Ureter (tissue), 1 donor: ENCODE data around the gene RRBP1. TPM values are rescaled to one million over a fixed set of nuclear protein-coding genes. Genes with fewer than 3 reads are reported as not detected.

Experiments used
- DNase-seq: peaks from one replicate; pipeline ENCODE4 v3.0.0-alpha.2; 2020; ENCODE audit warnings: low spot score
- total RNA-seq: library from RNA; stranded (reverse); gene quantifications from one replicate; pipeline ENCODE4 v1.2.4, GENCODE V29; 2023
- donor health status: DM: yes; HTN: yes; CAD: no.

Gene RRBP1
- total RNA-seq, 1 donor from 2014 or later = 144 TPM

- no peak for DNase-seq
Observed at GRCh38 chr20:17647391-17648314, 34.4 kb downstream of the RRBP1 start.

- no peak for DNase-seq
Observed at GRCh38 chr20:17646961-17647301, 35.1 kb downstream of the RRBP1 start.

GRCh38 chr20:17646209-17646960 is 35.7 kb downstream of the RRBP1 start:
- no peak for DNase-seq

DNA sequence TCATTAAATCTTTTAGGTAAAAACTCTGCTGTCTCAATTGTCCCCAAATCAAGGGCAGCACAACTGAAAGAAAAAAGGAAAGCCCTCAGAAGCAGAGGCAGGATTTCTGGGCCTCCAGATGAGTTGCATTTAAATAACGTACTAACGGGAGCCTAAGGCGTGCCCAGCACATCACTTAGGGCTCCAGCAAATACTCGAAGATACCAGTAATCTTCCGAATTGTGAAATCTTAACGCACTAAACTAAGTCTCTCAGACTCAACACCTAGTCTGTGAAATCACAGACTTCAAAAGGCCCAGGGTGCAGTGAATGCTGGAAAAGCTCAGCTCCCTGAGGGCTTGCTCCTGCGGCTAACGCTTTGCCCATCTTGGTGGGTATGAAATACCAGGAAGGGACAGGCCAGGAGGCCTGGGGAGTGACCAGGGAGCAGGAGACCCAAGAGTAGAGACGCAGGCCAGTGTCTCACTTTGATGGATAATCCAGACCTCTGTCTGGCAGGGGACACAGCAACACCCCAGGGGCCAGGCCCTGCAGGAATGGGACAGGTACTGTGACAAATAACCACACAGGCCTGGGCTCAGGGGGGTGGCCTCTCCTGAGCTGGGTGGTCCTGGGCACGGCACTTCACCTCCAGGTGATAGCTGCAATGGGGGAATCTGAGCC is 36.4 kb downstream of the RRBP1 start:
- DNase-seq = no peak

DNA sequence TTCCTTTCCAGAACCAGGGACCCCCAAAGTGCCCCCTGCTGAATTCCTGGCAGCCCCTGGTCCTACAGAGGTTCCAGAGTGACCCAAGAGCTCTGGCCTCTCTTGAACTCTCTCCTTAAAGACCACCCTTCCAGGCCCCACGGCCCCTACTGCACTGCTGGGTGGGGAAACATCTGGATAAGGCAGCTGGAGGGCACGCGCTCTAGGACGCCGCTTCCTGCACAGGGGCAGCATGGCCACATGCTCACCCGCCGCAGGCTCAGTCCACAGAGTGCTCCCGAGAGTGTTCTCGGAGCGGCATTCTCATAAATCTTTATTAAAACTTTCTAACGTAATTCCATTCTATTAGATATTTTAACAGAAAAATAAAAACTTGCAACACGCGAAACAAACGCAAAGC is 37.0 kb downstream of the RRBP1 start:
- no peak for DNase-seq

GRCh38 chr20:17644451-17644850 is 37.6 kb downstream of the RRBP1 start:
- no peak for DNase-seq

GRCh38 chr20:17643531-17644188 is 38.4 kb downstream of the RRBP1 start:
- no peak for DNase-seq

DNA sequence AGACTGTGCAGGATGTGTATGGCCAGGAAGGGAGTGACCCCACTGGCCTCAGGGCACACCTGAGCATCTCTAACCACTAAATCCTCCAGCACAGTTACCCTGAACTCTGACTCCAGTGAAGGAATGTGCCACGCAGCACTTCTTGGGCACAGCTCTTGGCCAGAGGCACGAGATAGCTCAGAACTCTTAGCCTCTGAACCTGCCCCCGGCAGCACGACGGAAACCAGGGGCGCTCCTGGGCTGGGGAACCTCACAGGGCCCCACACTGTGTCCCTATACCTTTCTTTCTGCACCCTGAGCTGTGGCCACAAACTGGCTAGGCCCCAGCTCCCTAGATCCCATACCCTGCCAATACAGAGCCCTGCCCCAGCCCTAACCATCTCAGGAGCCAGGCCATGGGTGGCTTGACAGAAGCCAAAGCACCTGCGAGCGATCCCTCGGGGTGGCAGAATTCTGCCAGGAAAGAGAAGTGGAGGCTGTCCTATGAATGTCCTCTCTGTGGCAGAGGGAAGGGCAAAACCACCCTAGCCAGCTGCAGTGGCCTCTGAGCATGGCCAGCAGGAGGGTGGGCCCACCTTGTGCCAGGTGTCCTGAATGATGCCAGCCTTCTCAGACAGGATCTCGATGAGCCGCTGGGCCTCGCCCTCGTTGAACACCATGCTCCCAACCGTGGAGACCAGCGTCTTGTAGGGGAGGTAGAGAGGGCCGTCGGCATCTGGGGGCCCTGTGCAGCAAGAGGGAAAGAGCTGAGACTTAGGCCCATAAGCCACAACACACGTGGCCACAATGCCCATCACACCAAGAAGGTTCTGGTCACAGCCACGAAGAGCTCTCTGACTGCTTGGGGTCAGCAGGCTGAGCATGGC is 39.4 kb downstream of the RRBP1 start:
- DNase-seq = no peak

DNA sequence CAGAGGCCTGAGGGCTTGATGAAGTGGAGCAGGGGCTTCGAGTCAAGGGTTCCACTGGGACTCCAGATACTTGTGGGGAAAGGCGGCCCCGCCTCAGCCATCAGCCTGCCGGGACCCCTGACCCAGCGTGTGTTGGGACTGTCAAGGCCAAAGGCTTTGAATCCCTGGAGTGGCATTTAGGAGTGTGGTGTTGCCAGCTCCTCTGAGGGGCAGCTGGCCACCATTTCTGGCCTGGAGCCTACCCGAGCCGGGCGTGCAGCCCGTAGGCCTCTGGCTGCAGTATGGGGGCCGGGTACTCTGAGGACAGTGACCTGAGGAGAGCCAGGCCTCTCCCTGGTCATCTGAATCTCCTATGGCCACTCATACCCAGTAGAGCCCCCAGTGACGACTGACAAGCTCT is 40.0 kb downstream of the RRBP1 start:
- no peak for DNase-seq

- no peak for DNase-seq
Observed at GRCh38 chr20:17641520-17641964, 40.5 kb downstream of the RRBP1 start.

- no peak for DNase-seq
Observed at GRCh38 chr20:17640875-17641378, 41.1 kb downstream of the RRBP1 start.

- DNase-seq = no peak
Observed at GRCh38 chr20:17640146-17640874, 41.7 kb downstream of the RRBP1 start.

DNA sequence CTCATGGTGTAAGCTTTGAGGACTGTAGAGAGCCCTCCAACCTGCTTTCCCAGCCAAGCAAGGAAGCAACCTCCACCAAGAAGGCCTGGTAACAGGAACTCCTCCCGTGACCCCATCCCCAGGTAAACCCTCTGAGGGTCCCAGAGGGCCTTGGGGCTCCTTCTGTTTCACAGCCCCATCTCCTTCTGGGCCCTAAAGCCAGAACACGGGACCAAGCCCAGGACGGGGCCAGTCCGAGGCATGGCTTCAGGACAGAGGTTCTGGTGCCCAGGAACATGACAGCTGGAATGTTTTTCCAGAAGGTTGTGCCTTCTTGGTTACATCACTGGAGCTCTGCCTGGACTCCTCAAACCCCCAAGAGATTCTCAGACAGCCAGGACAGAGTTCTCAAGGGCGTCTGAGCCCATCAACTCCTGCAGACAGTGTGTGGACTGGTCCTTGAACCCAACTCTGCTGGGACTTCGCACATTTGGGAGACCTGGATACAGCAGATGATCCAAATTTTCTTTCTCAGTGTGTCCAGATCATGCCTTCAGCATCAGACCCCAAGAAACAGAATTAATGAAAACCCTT is 43.1 kb downstream of the RRBP1 start:
- DNase-seq = no peak

DNA sequence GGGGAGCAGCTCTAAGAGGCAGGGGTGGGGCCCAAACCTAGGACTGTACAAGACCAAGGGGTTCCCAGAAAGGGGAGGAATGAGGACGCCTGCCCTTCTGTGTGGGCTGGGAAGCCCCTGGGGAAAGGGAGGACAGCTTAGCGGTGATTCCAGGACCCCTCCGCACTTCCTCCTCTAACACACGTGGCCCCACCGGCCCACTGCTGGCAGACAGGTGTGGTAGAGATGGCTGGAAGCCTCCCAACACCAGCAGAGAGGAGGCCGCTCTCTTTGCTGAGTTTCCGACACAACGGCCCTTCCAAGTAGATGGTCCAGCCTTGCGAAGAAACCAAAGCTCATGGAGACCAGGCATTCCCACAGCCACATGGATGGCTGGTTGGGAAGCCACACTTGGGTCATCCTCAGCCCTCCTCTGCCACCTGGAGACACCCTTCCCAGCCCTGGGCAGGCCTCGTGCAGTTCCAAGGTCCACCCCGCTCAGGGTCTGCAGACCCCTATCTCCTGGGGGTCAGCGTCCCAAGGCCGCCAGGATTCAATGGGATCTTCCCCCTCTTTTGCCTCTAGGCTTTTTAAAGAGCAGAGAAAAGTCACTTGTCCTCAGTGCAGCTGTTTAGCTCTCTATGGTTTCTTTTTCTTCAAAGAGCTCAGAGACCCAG is 43.9 kb downstream of the RRBP1 start:
- DNase-seq = no peak

DNA sequence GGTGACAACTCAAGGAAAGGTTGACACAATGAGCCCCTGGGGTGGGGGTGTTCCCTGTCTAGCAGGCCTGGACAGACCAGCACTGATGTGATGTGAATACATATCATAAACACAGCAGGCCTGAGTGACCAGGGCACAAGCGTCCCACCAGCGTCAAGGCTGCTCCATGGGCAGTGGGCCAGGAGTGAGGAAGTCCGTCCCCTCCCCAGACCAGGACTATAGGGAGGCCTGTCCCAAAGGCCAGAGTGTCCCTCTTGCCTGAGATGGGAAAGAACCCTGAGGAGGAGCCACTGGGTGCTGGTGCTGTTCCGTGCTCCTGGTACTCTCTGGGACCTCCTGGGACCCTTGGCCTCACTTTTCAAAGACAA is 44.6 kb downstream of the RRBP1 start:
- DNase-seq = no peak

- no peak for DNase-seq
Observed at GRCh38 chr20:17636523-17637412, 45.3 kb downstream of the RRBP1 start.

GRCh38 chr20:17635332-17636244 is 46.5 kb downstream of the RRBP1 start:
- no peak for DNase-seq
